ENCODE data around the gene C6orf52.
"Not testable (repeated sequence)": the region's sequence is repeated elsewhere in the genome, so short reads cannot be mapped to it uniquely, and the experiment has no call there.

C6orf52 gene

DNA sequence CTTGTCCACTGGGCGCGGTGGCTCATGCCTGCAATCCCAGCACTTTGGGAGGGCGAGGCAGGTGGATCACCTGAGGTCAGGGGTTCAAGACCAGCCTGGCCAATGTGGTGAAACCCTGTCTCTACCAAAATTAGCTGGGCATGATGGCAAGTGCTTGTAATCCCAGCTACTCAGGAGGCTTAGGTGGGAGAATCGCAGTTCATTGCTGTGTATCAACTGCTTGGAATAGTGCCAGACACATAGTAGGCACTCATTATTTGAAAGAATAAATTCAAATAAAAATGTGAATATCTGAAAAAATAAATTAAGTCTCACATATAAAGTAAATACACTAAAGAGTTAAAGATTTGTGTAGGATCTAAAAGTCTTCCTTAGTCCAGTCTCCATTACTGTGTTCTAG, 2.2 kb upstream of the C6orf52 start:
- no peak for DNase-seq (ENCODE audit: low read depth, low spot score)

DNA sequence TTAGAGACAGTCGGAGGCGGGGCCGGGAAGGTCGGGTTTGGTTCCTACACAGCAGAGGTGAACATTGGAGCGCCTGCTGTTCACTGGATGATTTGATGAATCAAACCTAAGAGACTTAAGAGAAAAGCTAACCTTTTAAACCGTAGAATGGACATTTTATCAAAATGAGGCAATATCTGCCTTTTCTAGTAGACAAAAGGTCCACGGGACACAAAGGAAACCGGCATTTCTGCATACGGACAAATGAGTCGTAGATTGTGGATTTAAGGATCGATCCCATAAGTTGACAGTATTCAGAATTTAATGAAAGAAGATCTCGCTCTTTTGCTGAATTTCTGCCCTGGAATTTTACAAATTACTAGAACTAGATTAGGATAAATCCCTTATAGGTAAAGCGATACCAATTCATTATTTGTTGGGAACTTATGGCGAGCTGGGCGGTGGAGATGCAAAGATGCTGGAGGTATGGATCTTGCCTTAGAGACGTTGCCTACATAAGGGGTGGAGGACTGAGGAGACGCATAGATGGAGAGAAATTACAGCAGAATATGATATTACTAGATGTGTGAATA, 756 bp upstream of the C6orf52 start:
- DNase-seq (ENCODE audit: low read depth, low spot score): no peak

- no peak for DNase-seq (ENCODE audit: low read depth, low spot score)
Observed at GRCh38 chr6:10692965-10693538, 1.4 kb downstream of the C6orf52 start.

GRCh38 chr6:10690651-10691445, 3.6 kb downstream of the C6orf52 start:
- no peak for DNase-seq (ENCODE audit: low read depth, low spot score)

- DNase-seq (ENCODE audit: low read depth, low spot score): no peak
Observed at GRCh38 chr6:10687582-10687981, 6.8 kb downstream of the C6orf52 start.

DNA sequence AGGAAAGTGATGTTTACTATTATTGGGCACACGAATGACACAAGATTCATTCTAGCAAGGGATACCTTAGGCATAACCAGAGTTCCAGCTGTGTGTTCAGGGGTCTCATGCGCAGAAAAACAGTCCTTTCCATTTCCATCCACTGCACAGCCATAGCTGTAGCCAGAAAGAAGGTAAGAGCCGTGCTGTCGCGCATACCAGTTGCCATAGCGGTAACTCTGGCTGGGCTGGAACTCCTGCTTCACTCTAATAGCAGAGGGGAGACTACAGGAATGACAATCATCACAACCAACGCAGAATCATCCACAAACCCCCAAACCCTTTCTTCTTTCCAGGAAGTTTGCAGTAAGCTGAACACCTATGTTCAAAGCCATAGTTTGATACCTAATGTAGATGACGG, 7.5 kb downstream of the C6orf52 start:
- DNase-seq (ENCODE audit: low read depth, low spot score): no peak

DNA sequence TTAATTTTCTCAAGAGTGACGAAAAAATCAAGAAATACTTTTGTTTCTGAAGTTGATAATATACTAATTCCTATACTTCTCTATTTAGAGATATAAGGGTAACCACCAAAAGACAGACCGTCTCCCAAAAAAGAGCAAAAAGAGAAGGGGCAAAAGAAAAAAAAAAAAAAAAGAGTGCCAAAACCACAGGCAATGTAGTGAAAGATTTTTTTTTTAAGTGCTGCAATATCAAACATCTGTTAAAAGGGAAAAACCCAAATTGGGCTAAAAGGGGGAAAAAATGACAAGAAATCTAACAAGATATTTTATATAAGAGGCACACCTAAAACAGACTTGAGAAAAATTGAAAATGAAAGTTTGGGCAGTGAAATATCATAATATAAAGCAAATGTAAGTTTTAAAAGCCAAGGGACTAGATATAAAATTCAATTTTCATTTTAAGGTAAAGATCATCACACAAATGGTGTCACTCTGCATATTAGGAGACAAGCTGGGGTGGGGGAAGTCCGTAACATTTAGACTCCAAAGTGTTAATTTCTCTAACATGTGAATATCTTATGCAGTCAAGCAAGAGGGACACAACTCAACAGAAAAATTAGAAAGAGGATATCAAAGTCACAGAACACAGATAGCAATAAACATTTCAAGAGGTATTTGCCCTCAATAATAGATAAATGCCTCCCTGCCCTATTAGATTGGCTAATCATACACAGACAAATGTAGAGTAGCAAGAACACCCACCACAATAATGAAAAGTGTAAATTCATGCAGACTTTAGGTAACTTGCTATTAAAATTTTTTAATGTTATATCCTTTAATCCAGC, 9.1 kb downstream of the C6orf52 start:
- no peak for DNase-seq (ENCODE audit: low read depth, low spot score)

DNA sequence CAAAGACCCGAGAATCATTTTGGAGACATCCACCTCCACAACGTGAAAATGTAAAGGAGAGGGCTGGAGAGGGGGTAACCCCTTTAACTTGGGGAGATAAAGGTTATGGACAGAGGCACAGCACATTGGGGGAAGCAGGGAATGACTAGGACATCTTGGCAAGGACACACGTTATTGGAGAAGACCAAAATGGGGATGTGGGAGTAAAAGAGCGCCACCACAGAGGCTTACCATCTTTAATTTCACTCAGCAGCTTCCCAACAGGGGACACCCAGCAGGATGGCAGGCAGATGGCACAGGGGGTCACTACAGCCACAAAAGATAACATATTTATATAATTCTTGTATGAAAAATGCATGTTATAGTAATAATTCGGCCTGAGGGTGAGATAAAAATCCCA, 9.8 kb downstream of the C6orf52 start:
- no peak for DNase-seq (ENCODE audit: low read depth, low spot score)

DNA sequence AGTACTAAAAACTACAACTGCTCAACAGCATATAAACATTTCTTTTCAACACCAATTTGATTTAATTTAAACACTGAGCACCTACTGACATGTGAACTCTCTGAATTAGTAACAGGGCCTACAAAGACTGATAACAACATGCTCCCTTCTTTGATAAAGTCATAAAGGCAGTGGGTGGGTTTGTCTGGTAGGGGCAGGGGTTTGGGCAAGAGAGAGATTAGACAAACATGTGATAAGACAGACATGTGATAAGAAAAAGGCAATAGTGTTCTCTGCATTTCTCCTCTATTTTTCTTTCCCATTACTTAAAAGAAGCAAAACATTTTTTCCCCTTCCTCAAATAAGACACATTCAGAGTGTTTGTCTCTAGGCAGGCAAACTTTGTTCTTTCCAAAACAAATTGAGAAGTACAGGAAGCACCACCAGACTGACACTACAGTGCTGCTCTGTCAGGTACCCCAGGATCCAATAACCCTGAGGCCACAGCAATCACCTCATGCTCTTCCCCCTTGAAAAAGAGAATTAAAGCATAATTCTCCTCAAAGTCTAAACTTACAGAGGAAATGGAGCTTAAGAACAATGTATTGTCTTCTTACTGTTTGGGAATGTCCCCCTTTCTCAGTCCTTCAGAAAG, 11.9 kb downstream of the C6orf52 start:
- DNase-seq (ENCODE audit: low read depth, low spot score): no peak

GRCh38 chr6:10681795-10682194, 12.6 kb downstream of the C6orf52 start:
- no peak for DNase-seq (ENCODE audit: low read depth, low spot score)

DNA sequence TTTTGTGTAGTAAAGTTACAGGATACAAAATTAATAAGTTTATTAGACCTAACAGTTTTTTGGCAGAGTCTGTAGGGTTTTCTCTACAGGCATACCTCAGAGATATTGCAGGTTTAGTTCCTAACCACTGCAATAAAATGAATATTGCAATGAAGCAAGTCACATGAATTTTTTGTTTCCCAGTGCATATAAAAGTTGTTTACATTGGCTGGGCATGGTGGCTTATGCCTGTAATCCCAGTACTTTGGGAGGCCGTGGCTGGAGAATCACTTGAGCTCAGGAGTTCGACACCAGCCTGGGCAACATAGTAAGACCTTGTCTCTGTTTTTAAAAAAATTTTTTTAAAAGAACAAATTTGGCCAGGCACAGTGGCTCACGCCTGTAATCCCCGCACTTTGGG, 16.0 kb downstream of the C6orf52 start:
- no peak for DNase-seq (ENCODE audit: low read depth, low spot score)

GRCh38 chr6:10676403-10676802, 18.0 kb downstream of the C6orf52 start:
- no peak for DNase-seq (ENCODE audit: low read depth, low spot score)

- no peak for DNase-seq (ENCODE audit: low read depth, low spot score)
Observed at GRCh38 chr6:10668126-10668917, 26.1 kb downstream of the C6orf52 start.

DNA sequence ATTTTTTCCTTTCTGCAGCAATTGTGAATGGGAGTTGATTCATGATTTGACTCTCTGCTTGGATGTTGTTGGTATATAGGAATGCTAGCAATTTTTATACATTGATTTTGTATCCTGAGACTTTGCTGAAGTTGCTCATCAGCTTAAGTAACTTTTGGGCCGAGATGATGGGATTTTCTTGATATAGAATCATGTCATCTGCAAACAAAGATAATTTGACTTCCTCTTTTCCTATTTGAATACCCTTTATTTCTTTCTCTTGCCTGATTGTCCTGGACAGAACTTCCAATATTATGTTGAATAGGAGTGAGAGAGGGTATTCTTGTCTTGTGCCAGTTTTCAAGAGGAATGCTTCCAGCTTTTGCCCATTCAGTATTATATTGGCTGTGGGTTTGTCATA, 28.8 kb downstream of the C6orf52 start:
- not testable (repeated sequence) for DNase-seq (ENCODE audit: low read depth, low spot score)

GRCh38 chr6:10662742-10663141, 31.7 kb downstream of the C6orf52 start:
- no peak for DNase-seq (ENCODE audit: low read depth, low spot score)

- DNase-seq (ENCODE audit: low read depth, low spot score): no peak
Observed at GRCh38 chr6:10662207-10662606, 32.2 kb downstream of the C6orf52 start.

GRCh38 chr6:10660431-10661191, 33.8 kb downstream of the C6orf52 start:
- not testable (repeated sequence) for DNase-seq (ENCODE audit: low read depth, low spot score)

- no peak for DNase-seq (ENCODE audit: low read depth, low spot score)
Observed at GRCh38 chr6:10659699-10660348, 34.6 kb downstream of the C6orf52 start.

GRCh38 chr6:10658910-10659698, 35.3 kb downstream of the C6orf52 start:
- no peak for DNase-seq (ENCODE audit: low read depth, low spot score)

Data from brain pericyte (primary cell).